PC-3 (cell line): ENCODE data around the gene NDUFB10.

Experiments used
- EZH2 ChIP-seq: fragments of 300-600 bp; sonication (generic); IDR thresholded peaks from one replicate; pipeline ENCODE4 v1.6.1; 2017; ENCODE audit warnings: antibody characterized with exemption, mild to moderate bottlenecking, low read length; ENCODE audit not compliant: unreplicated experiment
- EZH2phosphoT487 ChIP-seq: fragments of 300-600 bp; sonication (generic); IDR thresholded peaks from 2 replicates; pipeline ENCODE4 v1.6.1; 2018; ENCODE audit warnings: mild to moderate bottlenecking, antibody characterized with exemption, low read length, borderline replicate concordance
- TF ChIP-seq, protein P1 (sequence below): fragments of 300-600 bp; sonication (generic); conservative IDR thresholded peaks from 2 replicates; pipeline ENCODE4 v1.5.1; 2017; ENCODE audit warnings: antibody characterized with exemption, low read depth, mild to moderate bottlenecking, low read length

DNA sequence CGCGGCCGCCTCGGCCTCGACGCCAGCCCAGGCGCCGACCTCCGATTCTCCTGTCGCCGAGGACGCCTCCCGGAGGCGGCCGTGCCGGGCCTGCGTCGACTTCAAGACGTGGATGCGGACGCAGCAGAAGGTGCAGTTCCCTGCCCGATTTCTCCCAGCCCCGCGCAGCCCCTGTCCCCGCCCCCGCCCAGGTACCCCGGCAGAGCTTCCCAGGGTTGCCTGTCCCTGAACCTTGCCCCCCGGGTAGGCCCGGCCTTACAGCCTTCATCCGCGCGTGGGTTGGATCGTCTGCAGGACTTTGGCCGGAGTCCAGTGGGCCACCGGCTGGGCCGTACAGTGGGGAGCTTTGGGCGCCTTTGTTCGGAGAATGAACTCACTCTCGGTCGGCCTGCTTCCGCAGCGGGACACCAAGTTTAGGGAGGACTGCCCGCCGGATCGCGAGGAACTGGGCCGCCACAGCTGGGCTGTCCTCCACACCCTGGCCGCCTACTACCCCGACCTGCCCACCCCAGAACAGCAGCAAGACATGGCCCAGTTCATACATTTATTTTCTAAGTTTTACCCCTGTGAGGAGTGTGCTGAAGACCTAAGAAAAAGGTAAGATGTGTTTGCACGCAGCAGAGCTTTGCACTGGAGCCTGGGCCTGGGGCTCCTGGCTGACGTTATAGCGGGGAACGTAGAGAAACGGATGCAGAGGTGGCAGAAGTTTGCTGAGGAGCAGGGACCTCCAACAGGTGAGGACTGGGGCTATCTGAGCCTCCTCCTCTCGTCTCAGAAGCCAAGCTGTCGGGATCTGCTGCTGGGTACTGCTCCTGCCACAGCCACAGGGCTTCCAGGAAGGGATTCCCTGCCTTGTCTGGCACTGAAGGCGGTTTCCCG lies 25.2 kb downstream of the NDUFB10 start:
- TF ChIP-seq, protein P1, sequence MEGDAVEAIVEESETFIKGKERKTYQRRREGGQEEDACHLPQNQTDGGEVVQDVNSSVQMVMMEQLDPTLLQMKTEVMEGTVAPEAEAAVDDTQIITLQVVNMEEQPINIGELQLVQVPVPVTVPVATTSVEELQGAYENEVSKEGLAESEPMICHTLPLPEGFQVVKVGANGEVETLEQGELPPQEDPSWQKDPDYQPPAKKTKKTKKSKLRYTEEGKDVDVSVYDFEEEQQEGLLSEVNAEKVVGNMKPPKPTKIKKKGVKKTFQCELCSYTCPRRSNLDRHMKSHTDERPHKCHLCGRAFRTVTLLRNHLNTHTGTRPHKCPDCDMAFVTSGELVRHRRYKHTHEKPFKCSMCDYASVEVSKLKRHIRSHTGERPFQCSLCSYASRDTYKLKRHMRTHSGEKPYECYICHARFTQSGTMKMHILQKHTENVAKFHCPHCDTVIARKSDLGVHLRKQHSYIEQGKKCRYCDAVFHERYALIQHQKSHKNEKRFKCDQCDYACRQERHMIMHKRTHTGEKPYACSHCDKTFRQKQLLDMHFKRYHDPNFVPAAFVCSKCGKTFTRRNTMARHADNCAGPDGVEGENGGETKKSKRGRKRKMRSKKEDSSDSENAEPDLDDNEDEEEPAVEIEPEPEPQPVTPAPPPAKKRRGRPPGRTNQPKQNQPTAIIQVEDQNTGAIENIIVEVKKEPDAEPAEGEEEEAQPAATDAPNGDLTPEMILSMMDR, result no peak
- TF ChIP-seq EZH2 (no peak), EZH2phosphoT487 (no peak)
